ENCODE data around the gene YBX2.

YBX2 gene

GRCh38 chr17:7321466-7321865 lies 27.0 kb upstream of the YBX2 start:
- no peaks in the 10 kb centered on the region for H3K4me1 ChIP-seq (ENCODE audit: control insufficient read depth, insufficient read depth, low read length)
- H3K9me3 ChIP-seq (ENCODE audit: control insufficient read depth, insufficient read depth, low read length) = no peaks in the 10 kb centered on the region
- H3K4me3 ChIP-seq (ENCODE audit: low read depth, low read length) = no peak overlapping the region
- H3K36me3 ChIP-seq (ENCODE audit: control insufficient read depth, insufficient read depth, low read length) = peaks cover 79% of the 10 kb centered on the region
- no peaks in the 10 kb centered on the region for H3K27me3 ChIP-seq (ENCODE audit: control insufficient read depth, insufficient read depth, low read length)
- H3K9ac ChIP-seq (ENCODE audit: low read depth, low read length) = no peak overlapping the region

GRCh38 chr17:7318121-7318860 lies 23.9 kb upstream of the YBX2 start:
- peaks cover 70% of the 10 kb centered on the region for H3K36me3 ChIP-seq (ENCODE audit: control insufficient read depth, insufficient read depth, low read length)

GRCh38 chr17:7317161-7317803 lies 22.8 kb upstream of the YBX2 start:
- no peak overlapping the region for H3K4me3 ChIP-seq (ENCODE audit: low read depth, low read length)
- H3K27me3 ChIP-seq (ENCODE audit: control insufficient read depth, insufficient read depth, low read length) = no peaks in the 10 kb centered on the region
- H3K9me3 ChIP-seq (ENCODE audit: control insufficient read depth, insufficient read depth, low read length) = no peaks in the 10 kb centered on the region
- no peak overlapping the region for H3K9ac ChIP-seq (ENCODE audit: low read depth, low read length)
- H3K4me1 ChIP-seq (ENCODE audit: control insufficient read depth, insufficient read depth, low read length) = no peaks in the 10 kb centered on the region
- H3K36me3 ChIP-seq (ENCODE audit: control insufficient read depth, insufficient read depth, low read length) = peaks cover 70% of the 10 kb centered on the region

More at GRCh38 chr17:7318121-7318860, 23.9 kb upstream of the YBX2 start:
- Histone ChIP-seq H3K9ac (ENCODE audit: low read depth, low read length) (no peak overlapping the region), H3K4me3 (ENCODE audit: low read depth, low read length) (no peak overlapping the region), H3K4me1 (ENCODE audit: control insufficient read depth, insufficient read depth, low read length) (no peaks in the 10 kb centered on the region), H3K27me3 (ENCODE audit: control insufficient read depth, insufficient read depth, low read length) (no peaks in the 10 kb centered on the region), H3K9me3 (ENCODE audit: control insufficient read depth, insufficient read depth, low read length) (no peaks in the 10 kb centered on the region)

- H3K36me3 ChIP-seq (ENCODE audit: control insufficient read depth, insufficient read depth, low read length) = peaks cover 64% of the 10 kb centered on the region
- no peaks in the 10 kb centered on the region for H3K4me1 ChIP-seq (ENCODE audit: control insufficient read depth, insufficient read depth, low read length)
- no peaks in the 10 kb centered on the region for H3K9me3 ChIP-seq (ENCODE audit: control insufficient read depth, insufficient read depth, low read length)
- peak overlapping the region; percentile 75 for H3K4me3 ChIP-seq (ENCODE audit: low read depth, low read length)
- no peaks in the 10 kb centered on the region for H3K27me3 ChIP-seq (ENCODE audit: control insufficient read depth, insufficient read depth, low read length)
- H3K9ac ChIP-seq (ENCODE audit: low read depth, low read length) = peak overlapping the region; percentile 91
Measured at GRCh38 chr17:7315570-7316235, 21.3 kb upstream of the YBX2 start.

- peaks cover 67% of the 10 kb centered on the region for H3K36me3 ChIP-seq (ENCODE audit: control insufficient read depth, insufficient read depth, low read length)
- no peaks in the 10 kb centered on the region for H3K9me3 ChIP-seq (ENCODE audit: control insufficient read depth, insufficient read depth, low read length)
- no peaks in the 10 kb centered on the region for H3K4me1 ChIP-seq (ENCODE audit: control insufficient read depth, insufficient read depth, low read length)
- H3K4me3 ChIP-seq (ENCODE audit: low read depth, low read length) = peak within 1 kb of the TSS; percentile 75
- no peaks in the 10 kb centered on the region for H3K27me3 ChIP-seq (ENCODE audit: control insufficient read depth, insufficient read depth, low read length)
- peak within 1 kb of the TSS; percentile 91 for H3K9ac ChIP-seq (ENCODE audit: low read depth, low read length)
Measured at GRCh38 chr17:7314719-7315569, 20.5 kb upstream of the YBX2 start, which contains the start of gene GPS2. TSS of gene GPS2 (minus strand) at chr17:7315360. CDS start at chr17:7315052, 308 bp downstream.

- Histone ChIP-seq H3K36me3 (ENCODE audit: control insufficient read depth, insufficient read depth, low read length) (peaks cover 73% of the 10 kb centered on the region), H3K4me3 (ENCODE audit: low read depth, low read length) (peak overlapping the region; percentile 75), H3K9ac (ENCODE audit: low read depth, low read length) (peak overlapping the region; percentile 81), H3K9me3 (ENCODE audit: control insufficient read depth, insufficient read depth, low read length) (no peaks in the 10 kb centered on the region), H3K27me3 (ENCODE audit: control insufficient read depth, insufficient read depth, low read length) (no peaks in the 10 kb centered on the region), H3K4me1 (ENCODE audit: control insufficient read depth, insufficient read depth, low read length) (peaks cover 2% of the 10 kb centered on the region)
Measured at GRCh38 chr17:7313890-7314718, 19.7 kb upstream of the YBX2 start.

- no peak overlapping the region for H3K9ac ChIP-seq (ENCODE audit: low read depth, low read length)
- H3K36me3 ChIP-seq (ENCODE audit: control insufficient read depth, insufficient read depth, low read length) = peaks cover 65% of the 10 kb centered on the region
- H3K4me3 ChIP-seq (ENCODE audit: low read depth, low read length) = no peak overlapping the region
- H3K4me1 ChIP-seq (ENCODE audit: control insufficient read depth, insufficient read depth, low read length) = peaks cover 2% of the 10 kb centered on the region
- no peaks in the 10 kb centered on the region for H3K27me3 ChIP-seq (ENCODE audit: control insufficient read depth, insufficient read depth, low read length)
- no peaks in the 10 kb centered on the region for H3K9me3 ChIP-seq (ENCODE audit: control insufficient read depth, insufficient read depth, low read length)
Measured at GRCh38 chr17:7313088-7313889, 18.9 kb upstream of the YBX2 start.

- Histone ChIP-seq H3K9me3 (ENCODE audit: control insufficient read depth, insufficient read depth, low read length) (no peaks in the 10 kb centered on the region), H3K36me3 (ENCODE audit: control insufficient read depth, insufficient read depth, low read length) (peaks cover 58% of the 10 kb centered on the region), H3K4me3 (ENCODE audit: low read depth, low read length) (no peak overlapping the region), H3K9ac (ENCODE audit: low read depth, low read length) (no peak overlapping the region), H3K27me3 (ENCODE audit: control insufficient read depth, insufficient read depth, low read length) (no peaks in the 10 kb centered on the region), H3K4me1 (ENCODE audit: control insufficient read depth, insufficient read depth, low read length) (peaks cover 2% of the 10 kb centered on the region)
Measured at GRCh38 chr17:7312432-7313087, 18.1 kb upstream of the YBX2 start.

GRCh38 chr17:7311110-7311705 lies 16.8 kb upstream of the YBX2 start:
- peaks cover 2% of the 10 kb centered on the region for H3K4me1 ChIP-seq (ENCODE audit: control insufficient read depth, insufficient read depth, low read length)
- H3K27me3 ChIP-seq (ENCODE audit: control insufficient read depth, insufficient read depth, low read length) = no peaks in the 10 kb centered on the region
- H3K4me3 ChIP-seq (ENCODE audit: low read depth, low read length) = no peak overlapping the region
- H3K36me3 ChIP-seq (ENCODE audit: control insufficient read depth, insufficient read depth, low read length) = peaks cover 49% of the 10 kb centered on the region
- H3K9ac ChIP-seq (ENCODE audit: low read depth, low read length) = no peak overlapping the region
- no peaks in the 10 kb centered on the region for H3K9me3 ChIP-seq (ENCODE audit: control insufficient read depth, insufficient read depth, low read length)

Measured in iPS-15b (cell line).